Central memory CD8-positive, alpha-beta T cell (primary cell): ENCODE measurements around the gene KCTD21.
"Not testable (repeated sequence)": the region's sequence is repeated elsewhere in the genome, so short reads cannot be mapped to it uniquely, and the experiment has no call there.

Experiments
- ATAC-seq: fragments of 150-1000 bp; cut with Tn5 transposase; replicated peaks from 2 replicates; pipeline ENCODE4 v1.10.0; 2022; ENCODE audit warnings: mild to moderate bottlenecking, moderate FRiP score, moderate number of reproducible peaks; ENCODE audit not compliant: poor library complexity, severe bottlenecking; ENCODE audit errors: extremely low read depth
- DNase-seq, 2 donors: peaks; one replicate each; pipeline ENCODE4 v3.0.0; 2021; ENCODE audit warnings: low spot score in 2 of 2
- H3K27ac Mint-ChIP-seq: one replicate; pipeline ENCODE4 v1.8.0; 2022; ENCODE audit warnings: low read depth, mild to moderate bottlenecking, moderate library complexity, mixed read lengths
- H3K27me3 Mint-ChIP-seq: one replicate; pipeline ENCODE4 v1.8.0; 2022; ENCODE audit warnings: mixed read lengths
- H3K36me3 Mint-ChIP-seq: one replicate; pipeline ENCODE4 v1.8.0; 2022; ENCODE audit warnings: mild to moderate bottlenecking, moderate library complexity, mixed read lengths; ENCODE audit not compliant: insufficient read depth
- H3K4me1 Mint-ChIP-seq: one replicate; pipeline ENCODE4 v1.8.0; 2022; ENCODE audit warnings: mixed read lengths
- H3K4me3 Mint-ChIP-seq: one replicate; pipeline ENCODE4 v1.8.0; 2022; ENCODE audit warnings: mild to moderate bottlenecking, moderate library complexity, mixed read lengths
- H3K9me3 Mint-ChIP-seq: one replicate; pipeline ENCODE4 v1.8.0; 2022; ENCODE audit warnings: mixed read lengths

Gene KCTD21

DNA sequence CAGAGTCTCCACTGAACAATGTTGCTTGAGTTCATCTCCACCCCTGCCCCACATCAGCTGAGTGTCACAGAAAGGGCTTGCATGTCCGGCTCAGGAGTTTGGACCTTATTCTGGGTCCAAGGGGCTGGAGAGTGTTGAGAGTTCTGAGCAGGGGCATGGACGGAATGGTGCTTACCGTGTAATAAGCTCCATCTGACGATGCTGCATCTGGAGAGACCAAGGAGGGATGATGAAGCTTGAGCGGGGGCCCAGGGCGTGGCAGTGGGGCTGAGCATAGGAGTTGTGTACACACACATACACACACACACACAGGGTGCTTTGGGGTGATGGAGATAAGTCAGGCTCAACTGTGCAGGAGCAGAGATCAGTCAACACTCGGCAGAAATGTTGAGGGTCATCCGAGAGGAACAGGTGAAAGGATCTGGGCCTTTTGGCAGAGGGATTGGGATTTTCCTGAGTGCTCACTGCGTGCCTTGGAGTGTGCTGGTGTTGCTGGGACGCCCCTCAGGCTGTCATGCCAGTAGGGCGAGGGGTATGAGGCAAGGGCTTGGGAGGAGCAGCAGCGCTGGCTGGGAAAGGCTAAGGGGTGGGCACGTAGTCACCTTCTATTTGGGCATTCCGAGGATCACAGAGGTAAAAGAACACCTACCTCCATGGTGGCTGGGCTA is 2.6 kb upstream of the KCTD21 start:
- DNase-seq (no peak), ATAC-seq (no peak)
- Mint-ChIP-seq H3K4me3 (no peak overlapping the region), H3K9me3 (no peaks in the 10 kb centered on the region), H3K27ac (peak overlapping the region; percentile 63), H3K4me1 (peaks cover 62% of the 10 kb centered on the region), H3K36me3 (peaks cover 4% of the 10 kb centered on the region), H3K27me3 (no peaks in the 10 kb centered on the region)

DNA sequence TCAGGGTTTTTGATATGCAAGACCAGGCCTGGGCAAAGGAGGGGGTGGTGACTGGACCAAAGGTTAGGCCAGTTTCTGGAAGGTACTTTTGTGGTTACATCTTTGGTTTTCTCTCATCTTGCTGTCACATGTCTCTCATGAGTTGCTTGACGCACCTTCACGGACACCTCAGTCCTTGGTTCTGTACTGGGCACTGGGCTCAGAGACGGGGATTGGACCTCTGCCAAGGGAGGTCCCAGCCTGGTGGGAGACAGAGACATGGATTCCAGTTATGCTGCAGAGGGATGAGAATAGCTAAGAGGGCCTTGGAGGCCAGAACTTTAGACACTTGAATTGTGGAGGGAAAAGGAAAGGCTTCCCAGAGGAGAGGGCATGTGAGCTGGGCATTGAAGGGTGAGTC is 1.9 kb upstream of the KCTD21 start:
- Mint-ChIP-seq H3K4me3 (peak overlapping the region; percentile 99), H3K9me3 (no peaks in the 10 kb centered on the region), H3K4me1 (peaks cover 62% of the 10 kb centered on the region), H3K27me3 (no peaks in the 10 kb centered on the region), H3K27ac (no peak overlapping the region), H3K36me3 (peaks cover 4% of the 10 kb centered on the region)
- no peak for DNase-seq
- ATAC-seq, result no peak

DNA sequence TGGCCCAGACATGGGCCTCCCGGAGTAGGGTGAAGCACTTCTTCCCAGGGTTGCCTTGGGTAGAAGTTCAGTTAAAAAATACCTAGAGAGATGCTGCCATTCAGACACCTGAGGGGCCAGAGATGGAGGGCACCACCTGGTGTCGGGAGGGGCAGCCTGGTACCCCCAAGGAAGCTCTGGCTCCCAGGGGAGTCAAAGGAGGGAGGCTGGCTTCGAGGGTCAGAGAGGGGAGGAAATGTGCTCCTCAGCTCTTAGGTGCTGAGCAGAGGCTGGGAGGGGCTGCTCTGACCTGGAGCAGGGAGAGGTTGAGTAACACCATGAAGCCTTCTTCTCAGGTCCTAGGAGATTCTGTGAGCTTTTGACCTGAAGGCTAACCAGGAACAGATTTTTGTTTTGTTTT is 1.4 kb upstream of the KCTD21 start:
- no peaks in the 10 kb centered on the region for H3K9me3 Mint-ChIP-seq
- ATAC-seq (no peak), DNase-seq (no peak)
- H3K27me3 Mint-ChIP-seq, result no peaks in the 10 kb centered on the region
- H3K4me1 Mint-ChIP-seq, result peaks cover 60% of the 10 kb centered on the region
- H3K36me3 Mint-ChIP-seq, result peaks cover 4% of the 10 kb centered on the region
- H3K4me3 Mint-ChIP-seq, result peak overlapping the region; percentile 99
- peak overlapping the region; percentile 95 for H3K27ac Mint-ChIP-seq

DNA sequence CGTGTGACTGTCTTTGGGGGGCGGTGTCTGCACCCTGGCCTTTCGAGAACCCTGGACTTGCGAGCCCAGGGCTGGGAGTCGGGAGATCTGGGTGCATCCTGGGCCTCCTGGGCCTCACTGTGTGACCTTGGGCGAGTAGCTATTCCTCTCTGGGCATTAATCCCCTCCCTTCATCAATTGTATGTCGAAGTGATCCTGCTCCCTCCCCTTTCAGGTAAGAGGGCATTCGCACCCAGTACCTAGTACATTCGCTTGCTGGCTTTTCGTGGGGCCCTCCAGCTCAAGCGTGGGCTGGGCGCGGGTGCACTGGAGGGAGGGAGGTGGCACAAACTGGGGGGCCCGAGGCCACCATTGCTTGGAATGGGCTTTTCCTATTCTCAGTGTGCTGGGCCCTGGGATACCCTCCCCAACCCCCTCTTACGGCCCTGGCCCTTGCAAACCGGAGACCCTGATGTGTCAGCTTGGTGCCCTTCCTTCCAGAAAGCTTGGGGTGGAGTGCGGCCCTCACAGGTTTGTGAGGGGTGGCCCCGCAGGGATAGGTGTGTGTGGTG is 823 bp upstream of the KCTD21 start:
- ATAC-seq, result no peak
- H3K4me3 Mint-ChIP-seq, result peak overlapping the region; percentile 99
- H3K27ac Mint-ChIP-seq, result peak overlapping the region; percentile 95
- no peaks in the 10 kb centered on the region for H3K27me3 Mint-ChIP-seq
- no peaks in the 10 kb centered on the region for H3K9me3 Mint-ChIP-seq
- H3K4me1 Mint-ChIP-seq, result peaks cover 54% of the 10 kb centered on the region
- DNase-seq, result no peak
- H3K36me3 Mint-ChIP-seq, result peaks cover 4% of the 10 kb centered on the region

DNA sequence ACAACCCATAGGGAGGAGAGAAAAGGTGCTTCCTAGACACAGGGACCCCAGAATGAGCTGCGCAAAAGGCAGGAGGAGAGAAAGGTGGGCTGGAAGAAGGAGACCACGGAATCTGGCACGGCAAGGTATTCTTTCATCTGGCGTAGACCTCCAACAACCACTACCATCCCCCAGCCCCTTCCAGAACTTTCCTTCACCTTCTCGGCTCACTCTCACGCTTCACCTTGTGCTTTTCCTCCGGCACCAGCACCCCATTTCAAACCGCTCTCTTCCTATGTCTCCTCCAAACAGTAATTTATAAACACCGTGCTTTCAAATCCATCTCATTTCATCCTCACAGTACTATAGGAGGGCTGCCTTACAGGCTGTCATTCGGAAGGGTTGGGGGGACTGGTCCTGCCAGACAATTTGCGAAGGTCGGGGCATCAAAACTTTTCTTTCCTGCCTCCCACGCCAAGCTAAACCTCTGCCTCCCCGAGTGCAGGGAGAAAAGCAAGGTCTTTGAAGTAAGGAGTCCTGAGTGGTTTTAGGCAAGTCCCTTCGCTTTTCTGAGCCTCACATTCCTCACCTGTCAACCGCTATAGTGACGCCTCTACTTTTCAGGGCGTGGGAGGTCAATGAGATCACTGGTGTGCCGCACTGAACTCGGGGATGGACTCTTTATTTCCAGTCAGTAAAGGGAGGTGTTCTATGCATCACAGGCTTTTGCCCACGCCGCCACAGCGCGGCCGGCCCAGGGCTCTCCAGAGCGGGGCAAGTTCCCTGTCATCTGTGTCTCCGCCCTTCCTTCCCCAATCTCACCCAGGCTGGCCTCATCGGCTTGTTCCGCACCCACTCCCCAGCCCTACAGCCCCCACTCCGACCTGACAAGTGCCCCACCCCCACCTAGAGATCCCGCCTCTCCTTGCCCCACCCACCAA is 800 bp downstream of the KCTD21 start:
- no peaks in the 10 kb centered on the region for H3K9me3 Mint-ChIP-seq
- ATAC-seq (peak; percentile 57), DNase-seq (peak; percentile 42 to 53)
- peak overlapping the region; percentile 95 for H3K27ac Mint-ChIP-seq
- no peaks in the 10 kb centered on the region for H3K27me3 Mint-ChIP-seq
- peak overlapping the region; percentile 99 for H3K4me3 Mint-ChIP-seq
- H3K4me1 Mint-ChIP-seq, result peaks cover 47% of the 10 kb centered on the region
- H3K36me3 Mint-ChIP-seq, result peaks cover 4% of the 10 kb centered on the region

DNA sequence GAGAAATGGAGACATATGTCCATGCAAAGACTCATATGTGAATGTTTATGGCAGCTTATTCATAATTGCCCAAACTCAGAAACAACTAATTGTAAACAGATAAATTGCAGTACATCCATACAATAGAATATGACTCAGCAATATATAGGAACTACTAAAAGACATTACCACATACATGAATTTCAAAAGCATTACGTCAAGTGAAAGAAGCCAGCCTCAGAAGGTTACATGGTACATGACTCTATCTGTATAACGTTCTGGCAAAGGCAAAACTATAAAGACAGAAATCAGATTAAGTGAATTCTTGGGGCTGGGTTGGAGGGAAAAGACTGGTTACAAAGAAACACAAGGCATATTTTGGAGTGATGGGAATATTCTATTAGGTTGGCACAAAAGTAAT is 7.2 kb downstream of the KCTD21 start:
- DNase-seq, result no peak
- Mint-ChIP-seq H3K4me1 (peaks cover 20% of the 10 kb centered on the region), H3K36me3 (peaks cover 2% of the 10 kb centered on the region), H3K27me3 (no peaks in the 10 kb centered on the region), H3K4me3 (no peak overlapping the region), H3K9me3 (no peaks in the 10 kb centered on the region), H3K27ac (no peak overlapping the region)
- no peak for ATAC-seq

DNA sequence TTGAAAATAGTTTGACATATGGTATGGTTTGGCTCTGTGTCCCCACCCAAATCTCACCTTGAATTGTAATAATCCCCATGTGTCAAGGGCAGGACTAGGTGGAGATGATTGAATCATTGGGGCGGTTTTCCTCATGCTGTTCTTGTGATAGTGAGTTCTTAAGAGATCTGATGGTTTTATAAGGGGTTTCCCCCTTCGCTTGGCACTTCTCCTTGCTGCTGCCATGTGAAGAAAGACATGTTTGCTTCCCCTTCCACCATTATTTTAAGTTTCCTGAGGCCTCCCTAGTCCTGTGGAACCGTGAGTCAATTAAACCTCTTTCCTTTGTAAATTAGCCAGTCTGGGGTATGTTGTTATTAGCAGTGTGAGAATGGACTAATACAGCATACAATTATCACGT is 7.7 kb downstream of the KCTD21 start:
- no peak for ATAC-seq
- Mint-ChIP-seq H3K4me3 (no peak overlapping the region), H3K9me3 (no peaks in the 10 kb centered on the region), H3K27ac (no peak overlapping the region), H3K27me3 (no peaks in the 10 kb centered on the region), H3K36me3 (peaks cover 2% of the 10 kb centered on the region), H3K4me1 (peaks cover 20% of the 10 kb centered on the region)
- no peak for DNase-seq

DNA sequence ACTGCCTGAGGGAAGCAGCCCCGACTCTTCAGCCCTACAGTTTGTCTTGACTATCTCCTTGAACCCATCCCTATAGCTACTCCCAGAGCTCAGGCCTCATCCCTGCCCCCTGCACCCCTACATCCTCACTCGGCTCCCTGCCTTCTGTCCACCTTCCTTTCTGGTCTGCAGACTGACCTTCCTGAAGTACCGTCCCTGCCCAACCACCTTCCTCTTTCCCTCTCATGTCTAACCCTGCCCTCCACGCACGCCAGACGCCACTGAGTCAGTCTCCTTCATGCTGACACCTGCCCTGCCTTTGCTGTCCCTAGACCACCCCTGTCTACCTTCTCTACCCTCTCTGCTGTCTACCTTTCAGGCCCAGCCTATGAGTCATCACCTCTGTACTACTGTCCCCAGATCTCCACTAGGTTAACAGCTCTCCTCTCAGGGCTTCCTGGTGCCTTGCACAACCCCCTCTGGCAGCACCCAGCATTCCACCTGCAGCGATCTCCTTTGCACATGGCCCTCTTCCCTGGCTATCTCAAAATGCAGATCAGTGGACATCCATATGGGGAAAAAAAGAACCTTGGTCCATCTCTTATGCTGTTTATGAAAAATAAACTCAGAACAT is 8.9 kb downstream of the KCTD21 start:
- Mint-ChIP-seq H3K27ac (peak overlapping the region; percentile 30), H3K4me1 (peaks cover 20% of the 10 kb centered on the region), H3K27me3 (no peaks in the 10 kb centered on the region), H3K4me3 (no peak overlapping the region), H3K9me3 (no peaks in the 10 kb centered on the region), H3K36me3 (peaks cover 2% of the 10 kb centered on the region)
- DNase-seq, result no peak
- no peak for ATAC-seq

DNA sequence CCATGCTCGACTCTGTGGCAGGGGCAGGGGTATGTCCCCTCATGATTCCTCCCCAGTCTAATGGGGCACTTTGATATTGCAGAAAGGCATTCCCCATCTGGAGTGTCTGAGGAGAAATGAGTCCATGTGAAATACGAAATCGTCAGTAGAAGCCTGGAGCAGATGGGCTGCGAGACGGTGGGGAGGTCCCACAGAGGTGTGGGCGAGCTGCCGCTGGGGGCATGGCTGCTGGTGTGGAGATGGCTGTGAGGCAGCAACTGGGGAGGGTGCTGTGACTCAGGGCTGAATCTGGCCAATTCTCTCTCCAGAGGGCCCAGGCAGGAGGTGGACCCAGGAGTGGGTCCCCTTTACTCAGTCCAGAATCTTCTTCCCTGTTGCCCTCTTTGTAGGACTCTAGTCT is 11.2 kb downstream of the KCTD21 start:
- no peak for DNase-seq

DNA sequence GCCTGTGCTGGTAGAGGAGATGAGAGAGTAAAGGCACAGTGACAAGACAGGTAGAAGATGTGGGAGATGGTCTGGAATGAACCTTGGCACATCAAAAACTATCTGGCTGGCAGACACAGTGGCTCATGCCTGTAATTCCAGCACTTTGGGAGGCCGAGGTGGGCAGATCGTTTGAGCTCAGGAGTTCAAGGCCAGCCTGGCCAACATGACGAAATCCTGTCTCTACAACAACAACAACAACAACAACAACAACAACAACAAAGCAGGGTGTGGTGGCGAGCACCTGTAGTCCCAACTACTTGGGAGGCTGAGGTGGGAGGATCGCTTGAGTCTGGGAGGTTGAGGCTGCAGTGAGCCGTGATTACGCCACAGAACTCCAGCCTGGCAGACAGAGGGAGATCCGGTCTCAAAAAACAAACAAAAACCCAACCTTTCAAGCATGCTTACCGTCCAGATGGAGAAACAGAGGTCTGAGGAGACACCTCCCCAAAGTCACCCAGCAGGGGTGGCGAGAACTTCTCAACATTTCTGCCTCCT is 11.8 kb downstream of the KCTD21 start:
- no peaks in the 10 kb centered on the region for H3K27me3 Mint-ChIP-seq
- no peaks in the 10 kb centered on the region for H3K9me3 Mint-ChIP-seq
- H3K36me3 Mint-ChIP-seq, result peaks cover 3% of the 10 kb centered on the region
- peaks cover 20% of the 10 kb centered on the region for H3K4me1 Mint-ChIP-seq
- ATAC-seq (no peak), DNase-seq (no peak)
- no peak overlapping the region for H3K27ac Mint-ChIP-seq
- H3K4me3 Mint-ChIP-seq, result no peak overlapping the region

More for the DNA sequence above, 11.2 kb downstream of the KCTD21 start:
- H3K27me3 Mint-ChIP-seq, result no peaks in the 10 kb centered on the region
- H3K36me3 Mint-ChIP-seq, result peaks cover 3% of the 10 kb centered on the region
- H3K27ac Mint-ChIP-seq, result no peak overlapping the region
- no peak overlapping the region for H3K4me3 Mint-ChIP-seq
- no peaks in the 10 kb centered on the region for H3K9me3 Mint-ChIP-seq
- no peak for ATAC-seq
- H3K4me1 Mint-ChIP-seq, result peaks cover 20% of the 10 kb centered on the region

DNA sequence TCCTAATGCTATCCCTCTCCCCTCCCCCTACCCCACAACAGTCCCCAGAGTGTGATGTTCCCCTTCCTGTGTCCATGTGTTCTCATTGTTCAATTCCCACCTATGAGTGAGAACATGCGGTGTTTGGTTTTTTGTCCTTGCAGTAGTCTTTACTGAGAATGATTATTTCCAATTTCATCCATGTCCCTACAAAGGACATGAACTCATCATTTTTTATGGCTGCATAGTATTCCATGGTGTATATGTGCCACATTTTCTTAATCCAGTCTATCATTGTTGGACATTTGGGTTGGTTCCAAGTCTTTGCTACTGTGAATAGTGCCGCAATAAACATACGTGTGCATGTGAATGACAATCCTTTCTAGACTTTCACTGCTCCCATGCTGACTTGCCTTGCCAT is 12.6 kb downstream of the KCTD21 start:
- H3K27me3 Mint-ChIP-seq, H3K9me3 Mint-ChIP-seq, ATAC-seq: not testable (repeated sequence)

DNA sequence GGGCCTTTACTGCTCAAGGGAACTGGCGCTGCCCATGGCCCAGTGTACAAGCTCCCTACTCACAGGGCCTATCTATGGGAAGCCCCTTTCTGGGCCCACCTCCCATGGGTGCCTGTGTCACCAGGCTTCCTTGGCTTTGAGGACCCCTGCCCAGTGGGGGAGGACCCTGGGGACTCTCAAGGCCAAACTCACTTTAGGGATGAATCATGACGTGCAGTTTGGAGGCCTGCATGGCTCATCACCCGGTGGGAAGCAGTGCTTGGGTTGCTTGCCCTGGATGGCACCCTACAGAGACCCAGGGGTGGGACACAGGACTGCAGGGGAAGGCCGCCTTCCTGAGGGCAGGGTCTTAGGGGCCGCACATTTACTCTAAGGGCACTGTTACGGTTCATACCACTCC is 16.5 kb downstream of the KCTD21 start:
- no peaks in the 10 kb centered on the region for H3K27me3 Mint-ChIP-seq
- H3K36me3 Mint-ChIP-seq, result peaks cover 1% of the 10 kb centered on the region
- H3K4me3 Mint-ChIP-seq, result no peak overlapping the region
- DNase-seq, result no peak
- H3K9me3 Mint-ChIP-seq, result no peaks in the 10 kb centered on the region
- ATAC-seq, result no peak
- H3K4me1 Mint-ChIP-seq, result no peaks in the 10 kb centered on the region
- no peak overlapping the region for H3K27ac Mint-ChIP-seq

More for the DNA sequence above, 12.6 kb downstream of the KCTD21 start:
- not testable (repeated sequence) for H3K4me3 Mint-ChIP-seq, H3K36me3 Mint-ChIP-seq, H3K27ac Mint-ChIP-seq, DNase-seq
- H3K4me1 Mint-ChIP-seq, result peaks cover 15% of the 10 kb centered on the region
